Lower leg skin (tissue), 4 donors: ENCODE measurements around the gene RAD23B. TPM values are rescaled to one million over a fixed set of nuclear protein-coding genes. Genes with fewer than 3 reads are reported as not detected.

Experiments
- DNase-seq, 2 donors: peaks; one replicate each; pipeline ENCODE4 v3.0.0-alpha.2; 2019; ENCODE audit warnings: low spot score in 2 of 2
- H3K4me3 ChIP-seq: fragments of 200-600 bp; sonication (generic); 2 replicates; pipeline ENCODE4 v1.5.1; 2017; ENCODE audit warnings: mild to moderate bottlenecking, low read depth; ENCODE audit not compliant: poor library complexity, severe bottlenecking
- CTCF ChIP-seq, 3 donors: fragments of 450-650 bp; IDR thresholded peaks; one replicate each; pipeline ENCODE4 v1.5.1; 2016; ENCODE audit warnings: antibody characterized with exemption in 3 of 3, mild to moderate bottlenecking in 3 of 3, moderate library complexity in 2 of 3
- POLR2A ChIP-seq, 2 donors: fragments of 450-650 bp; IDR thresholded peaks; one replicate each; pipeline ENCODE4 v1.6.1; 2016 to 2017; ENCODE audit warnings: antibody characterized with exemption in 2 of 2, mild to moderate bottlenecking in 1 of 2, moderate library complexity in 1 of 2
- WGBS, 2 donors: methylation state at CpG; one replicate each; pipeline ENCODE4 v1.1.5; 2018; 5-methylcytosine and 5-hydroxymethylcytosine counted together
- intact Hi-C: fragments of 100-400 bp; cut with DNase I; formaldehyde crosslinking; loops from one replicate; pipeline ENCODE4 v1.15.0; 2023; ENCODE audit warnings: low total_unique reads
- total RNA-seq, 4 donors: library from RNA; depleted of rRNA; stranded (reverse); fragments of >200 nt; gene quantifications; one replicate each; pipeline ENCODE4 v1.1.0, GENCODE V29; 2016

The RAD23B gene
- total RNA-seq, 4 donors from 2014 or later, result 88.6 to 136 (median 114) TPM

- intact Hi-C loops, result no loop called here
- no peak overlapping the region for H3K4me3 ChIP-seq
- no peak for TF ChIP-seq POLR2A (IDR thresholded peaks at IDR 0.05)
- no peak for TF ChIP-seq CTCF (IDR thresholded peaks at IDR 0.05)
- no peak for DNase-seq
- WGBS, 2 donors, result 95% methylated on average over 1 of the region's 1 CpG
Observed at GRCh38 chr9:107313555-107314096, 30.5 kb downstream of the RAD23B start.

- TF ChIP-seq CTCF (IDR thresholded peaks at IDR 0.05), result no peak
- no peak for TF ChIP-seq POLR2A (IDR thresholded peaks at IDR 0.05)
- no peak overlapping the region for H3K4me3 ChIP-seq
- 93 to 100% methylated on average over 1 of the region's 1 CpG for WGBS, 2 donors
- DNase-seq, result no peak
- intact Hi-C loops, result no loop called here
Observed at GRCh38 chr9:107314763-107315162, 31.7 kb downstream of the RAD23B start.

- H3K4me3 ChIP-seq, result no peak overlapping the region
- intact Hi-C loops, result no loop called here
- DNase-seq, result no peak
- no peak for TF ChIP-seq POLR2A (IDR thresholded peaks at IDR 0.05)
- 78 to 80% methylated on average over 5 of the region's 5 CpGs for WGBS, 2 donors
Observed at GRCh38 chr9:107316795-107317661, 33.9 kb downstream of the RAD23B start.

GRCh38 chr9:107322643-107323042 is 39.6 kb downstream of the RAD23B start:
- TF ChIP-seq POLR2A (IDR thresholded peaks at IDR 0.05) (no peak), CTCF (IDR thresholded peaks at IDR 0.05) (no peak)
- DNase-seq, result no peak
- WGBS, 2 donors, result 90 to 93% methylated on average over 5 of the region's 5 CpGs
- no peak overlapping the region for H3K4me3 ChIP-seq
- intact Hi-C loops, result no loop called here

GRCh38 chr9:107323836-107324585 is 40.9 kb downstream of the RAD23B start:
- 78 to 84% methylated on average over 4 of the region's 4 CpGs for WGBS, 2 donors
- no peak overlapping the region for H3K4me3 ChIP-seq
- no peak for DNase-seq
- intact Hi-C loops, result no loop called here
- no peak for TF ChIP-seq POLR2A (IDR thresholded peaks at IDR 0.05)
- TF ChIP-seq CTCF (IDR thresholded peaks at IDR 0.05), result no peak

GRCh38 chr9:107325842-107326241 is 42.8 kb downstream of the RAD23B start:
- intact Hi-C loops, result no loop called here
- WGBS, 2 donors, result 83 to 93% methylated on average over 1 of the region's 1 CpG
- TF ChIP-seq POLR2A (IDR thresholded peaks at IDR 0.05) (no peak), CTCF (IDR thresholded peaks at IDR 0.05) (no peak)
- no peak overlapping the region for H3K4me3 ChIP-seq
- DNase-seq, result no peak
